ENCODE results near the gene C11orf52. TPM values are rescaled to one million over a fixed set of nuclear protein-coding genes. Genes with fewer than 3 reads are reported as not detected.

The C11orf52 gene
- total RNA-seq, 2 experiments from 2014 or later, result not detected

DNA sequence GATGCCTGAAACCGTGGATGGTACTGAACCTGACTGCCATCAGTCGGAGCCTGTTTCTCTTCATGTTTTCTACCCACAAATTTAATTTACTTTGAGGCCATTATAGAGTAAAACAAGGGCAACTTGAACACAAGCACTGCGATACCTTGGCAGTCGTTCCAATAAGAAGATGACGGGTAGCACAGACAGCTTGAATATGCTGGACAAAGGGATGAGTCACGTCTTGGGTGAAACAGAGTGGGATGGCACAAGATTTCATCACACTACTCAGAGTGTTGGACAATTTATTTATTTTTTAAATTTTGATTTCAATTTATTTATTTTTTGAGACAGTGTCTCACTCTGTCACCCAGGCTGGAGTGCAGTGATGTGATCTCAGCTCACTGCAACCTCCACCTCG, 24.1 kb downstream of the C11orf52 start:
- peaks cover 30% of the 10 kb centered on the region for H3K4me1 Mint-ChIP-seq
- H3K36me3 Mint-ChIP-seq, result peaks cover 2% of the 10 kb centered on the region
- H3K27me3 Mint-ChIP-seq, result no peaks in the 10 kb centered on the region
- no peak overlapping the region for H3K4me3 Mint-ChIP-seq
- no peaks in the 10 kb centered on the region for H3K9me3 Mint-ChIP-seq
- no peak for DNase-seq
- H3K27ac Mint-ChIP-seq, result no peak overlapping the region

DNA sequence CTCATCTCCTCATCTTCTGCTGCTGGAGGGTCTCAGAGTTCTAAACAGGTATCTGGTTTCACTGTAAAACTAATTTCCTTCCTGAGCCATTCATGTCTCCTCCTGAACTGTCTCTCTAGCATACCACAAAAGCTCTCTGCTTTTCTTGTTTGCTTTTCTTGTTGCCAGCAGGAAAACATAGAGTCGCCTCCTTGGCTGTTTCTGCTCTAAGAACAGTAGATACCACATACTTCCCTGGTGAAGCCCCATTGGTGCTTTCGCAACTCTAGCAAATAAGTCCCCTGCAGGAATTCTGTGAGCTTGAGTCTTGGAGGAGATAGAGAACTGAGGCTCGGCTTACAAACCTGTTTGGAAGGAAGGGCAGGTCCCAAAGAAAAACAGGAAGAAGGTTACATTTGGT, 25.4 kb downstream of the C11orf52 start:
- Mint-ChIP-seq H3K4me1 (peaks cover 18% of the 10 kb centered on the region), H3K27ac (peak overlapping the region; percentile 4), H3K36me3 (peaks cover 2% of the 10 kb centered on the region), H3K9me3 (no peaks in the 10 kb centered on the region), H3K27me3 (no peaks in the 10 kb centered on the region), H3K4me3 (no peak overlapping the region)
- no peak for DNase-seq

DNA sequence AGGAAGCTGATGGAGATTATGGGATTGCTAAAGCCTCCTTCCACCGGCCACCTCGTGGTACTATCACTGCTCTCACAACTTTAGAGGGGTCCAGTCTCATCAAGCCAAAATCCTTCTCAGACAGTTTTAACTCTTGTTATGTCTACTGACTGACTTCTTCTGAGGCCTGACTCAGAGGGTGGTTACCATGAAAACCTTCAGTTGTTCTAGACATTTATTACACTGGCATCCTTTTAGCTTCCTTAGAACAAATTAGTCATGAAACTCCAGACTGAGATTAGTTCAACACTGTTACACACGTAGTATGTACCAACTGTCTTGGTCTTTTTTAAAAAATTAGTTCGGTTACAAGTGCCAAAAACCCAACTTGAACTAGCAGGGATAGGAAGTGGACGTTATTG, 25.9 kb downstream of the C11orf52 start:
- Mint-ChIP-seq H3K4me1 (peaks cover 20% of the 10 kb centered on the region), H3K9me3 (no peaks in the 10 kb centered on the region), H3K36me3 (peaks cover 2% of the 10 kb centered on the region), H3K27ac (peak overlapping the region; percentile 73), H3K4me3 (no peak overlapping the region), H3K27me3 (no peaks in the 10 kb centered on the region)
- no peak for DNase-seq

DNA sequence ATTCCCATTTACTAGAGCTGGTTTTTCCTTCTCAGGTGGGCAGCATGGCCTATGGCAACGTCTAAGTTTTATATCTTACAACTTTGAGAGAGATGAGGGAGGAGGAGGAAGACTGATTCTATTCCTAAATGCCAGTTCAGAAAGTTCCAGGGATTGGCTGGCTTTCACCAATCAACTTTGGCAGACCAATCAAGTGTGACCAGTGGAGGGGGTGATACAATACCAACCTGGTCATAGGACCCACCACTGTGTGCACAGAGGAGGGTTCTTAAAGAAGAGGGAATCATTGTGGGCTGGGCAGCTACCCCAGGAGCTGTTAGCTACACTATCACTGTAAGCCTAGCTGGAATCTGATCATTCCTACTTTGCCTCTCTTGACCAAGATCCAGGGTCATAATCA, 26.5 kb downstream of the C11orf52 start:
- Mint-ChIP-seq H3K27me3 (no peaks in the 10 kb centered on the region), H3K4me1 (peaks cover 23% of the 10 kb centered on the region), H3K4me3 (no peak overlapping the region), H3K36me3 (peaks cover 2% of the 10 kb centered on the region), H3K9me3 (no peaks in the 10 kb centered on the region), H3K27ac (peak overlapping the region; percentile 21)
- DNase-seq, result no peak

DNA sequence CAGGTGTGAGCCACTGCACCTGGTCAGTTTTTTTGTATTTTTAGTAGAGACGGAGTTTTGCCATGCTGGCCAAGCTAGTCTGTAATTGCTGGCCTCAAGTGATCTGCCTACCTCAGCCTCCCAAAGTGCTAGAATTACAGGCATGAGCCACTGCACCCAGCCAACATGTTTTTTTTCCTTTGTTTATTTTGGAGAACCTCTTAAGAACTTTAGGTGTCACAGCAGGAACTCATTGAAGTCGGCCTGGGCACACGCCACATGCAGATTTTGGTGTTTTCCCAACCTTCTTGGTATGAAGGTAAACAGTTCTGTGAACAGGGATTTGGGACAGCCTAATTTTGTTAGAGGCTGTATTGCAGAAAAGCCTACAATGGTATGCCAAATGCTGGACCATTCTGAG, 27.8 kb downstream of the C11orf52 start:
- Mint-ChIP-seq H3K36me3 (peaks cover 2% of the 10 kb centered on the region), H3K9me3 (peaks cover under 1% of the 10 kb centered on the region), H3K27me3 (no peaks in the 10 kb centered on the region), H3K27ac (no peak overlapping the region), H3K4me3 (no peak overlapping the region), H3K4me1 (peaks cover 23% of the 10 kb centered on the region)
- DNase-seq, result no peak

DNA sequence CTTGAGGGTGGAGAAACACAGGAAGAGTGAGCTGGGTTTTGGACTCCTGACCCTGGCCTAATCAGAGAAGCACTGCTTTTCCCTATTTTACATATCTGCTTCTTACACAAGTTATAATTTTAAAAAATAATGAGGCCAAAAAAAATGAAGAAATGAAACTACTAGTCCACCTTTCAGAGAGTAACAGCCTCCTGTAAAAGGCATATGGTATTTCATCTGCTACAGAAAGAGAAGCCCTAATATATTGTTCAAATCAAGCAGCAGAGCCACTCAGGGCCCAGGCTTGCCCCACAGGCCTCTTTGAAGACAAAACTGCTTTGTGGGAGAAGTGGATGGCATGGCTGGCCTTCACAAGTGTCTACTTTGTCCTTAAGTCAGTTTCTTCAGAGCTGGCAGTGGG, 28.4 kb downstream of the C11orf52 start:
- no peak overlapping the region for H3K27ac Mint-ChIP-seq

DNA sequence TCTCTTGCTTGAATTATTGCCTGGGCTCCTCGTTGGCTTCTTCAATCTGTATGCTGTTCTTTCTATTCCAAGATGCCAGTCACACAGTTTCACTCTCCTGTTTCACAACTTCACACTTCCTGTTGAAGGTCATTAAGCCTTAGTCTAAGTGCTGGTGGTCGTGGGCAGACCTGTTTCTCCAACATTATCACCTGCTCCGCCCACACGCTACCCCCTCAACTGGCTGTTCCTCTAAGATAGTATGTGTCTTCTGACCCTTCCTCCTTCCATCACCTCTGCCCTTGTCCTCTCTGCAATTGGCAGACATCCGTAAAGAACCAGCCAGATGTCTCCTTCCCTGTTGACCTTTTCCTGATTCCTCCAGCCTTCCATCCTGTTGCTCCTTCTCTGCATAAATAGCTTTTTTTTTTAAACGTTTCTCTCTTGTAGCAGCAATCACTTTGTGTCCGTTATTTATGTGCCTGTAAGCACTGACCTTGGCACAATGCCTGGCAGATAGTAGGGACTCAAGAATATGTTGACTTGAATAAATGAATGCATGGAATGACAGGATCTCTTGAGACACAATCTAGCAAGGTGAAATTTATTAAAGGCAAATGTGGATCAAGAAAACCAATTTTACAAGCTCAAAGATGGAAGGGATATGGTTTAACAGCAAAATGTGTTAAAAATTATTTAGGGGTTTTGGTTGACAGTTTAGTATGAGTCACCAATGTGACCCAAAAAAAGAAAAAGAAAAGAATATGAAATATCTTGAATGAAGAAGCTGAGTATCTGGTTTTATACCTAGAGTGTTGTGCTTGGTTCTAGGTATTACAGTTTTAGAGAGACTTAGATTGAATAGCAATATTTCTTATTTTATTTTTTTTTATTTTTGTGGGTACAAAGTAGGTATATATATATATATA, 31.1 kb downstream of the C11orf52 start:
- H3K4me3 Mint-ChIP-seq, result no peak overlapping the region

More for the DNA sequence above, 28.4 kb downstream of the C11orf52 start:
- Mint-ChIP-seq H3K4me3 (no peak overlapping the region), H3K36me3 (peaks cover 8% of the 10 kb centered on the region), H3K4me1 (peaks cover 23% of the 10 kb centered on the region), H3K9me3 (peaks cover 3% of the 10 kb centered on the region), H3K27me3 (no peaks in the 10 kb centered on the region)
- DNase-seq, result no peak

DNA sequence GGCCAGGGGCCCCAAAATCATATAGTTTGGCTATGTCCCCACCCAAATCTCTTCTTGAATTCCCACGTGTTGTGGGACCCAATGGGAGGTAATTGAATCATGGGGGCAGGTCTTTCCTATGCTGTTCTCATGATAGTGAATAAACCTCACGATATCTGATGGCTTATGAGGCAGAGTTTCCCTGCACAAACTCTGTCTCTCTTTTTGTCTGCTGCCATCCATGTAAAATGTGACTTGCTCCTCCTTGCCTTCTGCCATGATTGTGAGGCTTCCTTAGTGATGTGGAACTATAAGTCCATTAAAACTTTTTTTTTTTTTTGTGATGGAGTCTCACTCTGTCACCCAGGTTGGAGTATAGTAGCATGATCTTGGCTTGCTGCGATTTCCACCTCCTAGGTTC, 32.9 kb downstream of the C11orf52 start:
- DNase-seq, result no peak
- peaks cover 6% of the 10 kb centered on the region for H3K36me3 Mint-ChIP-seq
- no peak overlapping the region for H3K27ac Mint-ChIP-seq
- no peaks in the 10 kb centered on the region for H3K27me3 Mint-ChIP-seq
- H3K9me3 Mint-ChIP-seq, result peaks cover 3% of the 10 kb centered on the region
- H3K4me3 Mint-ChIP-seq, result no peak overlapping the region
- peaks cover 12% of the 10 kb centered on the region for H3K4me1 Mint-ChIP-seq

More for the DNA sequence above, 31.1 kb downstream of the C11orf52 start:
- H3K27ac Mint-ChIP-seq, result no peak overlapping the region
- peaks cover 15% of the 10 kb centered on the region for H3K4me1 Mint-ChIP-seq
- peaks cover 7% of the 10 kb centered on the region for H3K36me3 Mint-ChIP-seq
- peaks cover 3% of the 10 kb centered on the region for H3K9me3 Mint-ChIP-seq
- H3K27me3 Mint-ChIP-seq, result no peaks in the 10 kb centered on the region
- DNase-seq, result no peak

DNA sequence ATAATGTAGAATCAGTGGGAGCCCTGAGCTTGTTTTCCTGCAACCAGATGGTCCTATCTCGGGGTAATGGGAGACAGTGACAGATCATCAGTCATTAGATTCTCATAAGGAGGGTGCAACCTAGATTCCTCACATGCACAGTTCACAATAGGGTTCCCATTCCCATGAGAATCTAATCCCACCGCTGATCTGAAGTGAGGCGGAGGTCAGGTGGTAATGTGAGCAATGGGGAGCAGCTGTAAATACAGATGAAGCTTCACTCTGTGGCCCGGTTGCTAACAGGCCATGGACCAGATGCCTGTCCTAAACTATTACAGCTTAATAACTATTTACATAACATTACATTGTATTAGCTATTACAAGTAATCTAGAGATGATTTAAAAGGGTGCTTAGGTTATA, 35.4 kb downstream of the C11orf52 start:
- no peak overlapping the region for H3K27ac Mint-ChIP-seq
- no peak overlapping the region for H3K4me3 Mint-ChIP-seq
- H3K4me1 Mint-ChIP-seq, result peaks cover 11% of the 10 kb centered on the region
- peaks cover 6% of the 10 kb centered on the region for H3K36me3 Mint-ChIP-seq
- DNase-seq, result no peak
- peaks cover 3% of the 10 kb centered on the region for H3K9me3 Mint-ChIP-seq
- no peaks in the 10 kb centered on the region for H3K27me3 Mint-ChIP-seq

DNA sequence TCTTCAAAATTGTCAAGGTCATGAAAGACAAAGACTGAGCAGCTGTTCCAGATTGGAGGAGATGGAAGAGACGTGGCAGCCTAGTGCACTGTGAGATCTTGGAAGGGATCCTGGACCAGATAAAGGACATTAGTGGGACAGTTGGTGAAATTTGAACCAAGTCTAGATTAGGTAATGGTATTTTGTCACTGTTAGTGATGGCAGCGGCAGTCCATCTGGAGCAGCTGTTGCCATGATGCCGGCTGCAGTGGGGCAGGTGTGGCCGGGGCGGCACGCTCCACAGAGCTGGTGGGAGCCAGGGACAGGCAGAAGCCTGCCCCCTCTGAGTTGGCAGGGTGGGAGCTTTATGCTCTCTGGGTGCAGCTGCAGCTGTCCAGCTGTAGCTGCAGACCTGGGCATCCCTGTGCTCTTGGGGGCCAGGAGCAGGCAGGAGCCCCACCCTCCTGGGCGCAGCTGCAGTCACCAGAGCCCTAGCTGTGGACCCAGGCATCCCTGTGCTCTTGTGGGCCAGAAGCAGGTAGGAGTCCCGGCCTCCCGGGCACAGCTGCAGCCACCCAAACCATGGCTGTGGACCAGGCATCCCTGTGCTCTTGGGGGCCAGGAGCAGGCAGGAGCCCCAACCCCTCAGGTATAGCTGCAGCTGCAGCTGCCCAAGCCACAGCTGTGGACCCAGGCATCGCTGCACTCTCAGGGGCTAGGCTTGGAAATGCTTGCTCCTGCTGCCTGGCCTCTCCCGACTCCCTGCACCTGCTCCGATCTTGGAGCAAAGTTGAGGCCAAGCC, 39.1 kb downstream of the C11orf52 start:
- no peak overlapping the region for H3K4me3 Mint-ChIP-seq
- no peak overlapping the region for H3K27ac Mint-ChIP-seq
- DNase-seq, result no peak
- H3K36me3 Mint-ChIP-seq, result no peaks in the 10 kb centered on the region
- H3K27me3 Mint-ChIP-seq, result no peaks in the 10 kb centered on the region
- peaks cover 2% of the 10 kb centered on the region for H3K4me1 Mint-ChIP-seq
- no peaks in the 10 kb centered on the region for H3K9me3 Mint-ChIP-seq

DNA sequence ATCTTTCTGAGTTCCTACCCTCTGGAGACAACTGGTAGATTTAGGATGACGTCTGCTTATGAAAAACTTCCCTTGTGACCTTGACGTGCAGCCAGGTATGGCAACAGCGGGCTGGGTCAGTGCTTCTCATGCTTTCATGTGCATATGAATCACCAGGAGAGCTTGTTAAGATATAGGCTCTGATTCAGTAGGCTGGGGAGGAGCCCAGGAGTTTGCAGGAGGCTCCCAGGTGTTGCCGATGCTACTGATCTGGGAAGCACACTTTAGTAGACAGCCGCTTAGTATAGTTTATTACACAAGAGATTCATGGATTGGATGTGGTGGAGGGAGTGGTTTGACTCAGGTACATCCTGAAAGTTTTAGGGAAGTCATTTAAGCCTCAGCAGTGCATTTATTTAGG, 42.2 kb downstream of the C11orf52 start:
- DNase-seq, result no peak
- Mint-ChIP-seq H3K9me3 (no peaks in the 10 kb centered on the region), H3K36me3 (no peaks in the 10 kb centered on the region), H3K27ac (no peak overlapping the region), H3K27me3 (no peaks in the 10 kb centered on the region), H3K4me1 (peaks cover 2% of the 10 kb centered on the region), H3K4me3 (no peak overlapping the region)

DNA sequence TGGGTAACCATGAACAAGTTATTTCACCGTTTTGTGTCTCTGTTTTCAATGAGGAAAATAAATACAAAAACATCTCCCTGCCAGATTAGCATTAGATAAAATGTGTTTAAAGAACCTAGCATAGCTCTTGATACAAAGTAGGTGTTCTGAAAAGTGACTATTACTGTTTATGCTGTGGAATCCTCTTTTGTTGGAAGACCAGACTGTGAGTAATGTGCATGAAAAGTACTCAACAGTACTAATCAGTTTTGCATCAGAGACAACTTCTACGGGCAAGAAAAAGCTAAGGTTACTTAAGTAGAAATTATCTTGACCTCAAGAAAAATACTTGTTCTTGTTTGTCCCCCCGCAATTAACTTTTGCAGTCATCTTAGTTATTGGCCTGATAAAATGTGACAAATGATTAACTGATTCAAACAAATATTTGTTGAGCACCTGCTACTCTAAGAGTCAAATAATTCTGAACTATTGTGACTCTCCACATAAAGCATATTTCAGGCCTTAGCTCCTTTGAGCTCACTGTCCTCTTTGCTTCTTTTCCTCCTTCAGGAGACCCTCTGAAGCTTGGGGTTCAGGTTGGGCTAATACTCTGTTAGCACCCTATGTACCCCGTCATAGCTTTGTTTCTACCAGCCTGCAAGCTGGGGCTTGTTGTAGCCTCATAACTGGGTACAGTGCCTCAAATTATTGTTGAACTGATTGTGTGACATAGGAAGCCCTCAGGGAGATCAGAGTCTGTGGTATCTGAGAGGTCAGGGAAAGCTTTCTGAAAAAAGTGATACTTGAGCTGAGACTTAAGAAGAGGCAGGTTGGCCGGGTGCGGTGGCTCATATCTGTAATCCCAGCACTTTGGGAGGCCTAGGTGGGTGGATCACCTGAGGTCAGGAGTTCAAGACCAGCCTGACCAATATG, 42.9 kb downstream of the C11orf52 start:
- no peak overlapping the region for H3K4me3 Mint-ChIP-seq
- no peaks in the 10 kb centered on the region for H3K27me3 Mint-ChIP-seq
- no peaks in the 10 kb centered on the region for H3K4me1 Mint-ChIP-seq
- no peaks in the 10 kb centered on the region for H3K9me3 Mint-ChIP-seq
- no peak for DNase-seq
- no peak overlapping the region for H3K27ac Mint-ChIP-seq
- peaks cover under 1% of the 10 kb centered on the region for H3K36me3 Mint-ChIP-seq

DNA sequence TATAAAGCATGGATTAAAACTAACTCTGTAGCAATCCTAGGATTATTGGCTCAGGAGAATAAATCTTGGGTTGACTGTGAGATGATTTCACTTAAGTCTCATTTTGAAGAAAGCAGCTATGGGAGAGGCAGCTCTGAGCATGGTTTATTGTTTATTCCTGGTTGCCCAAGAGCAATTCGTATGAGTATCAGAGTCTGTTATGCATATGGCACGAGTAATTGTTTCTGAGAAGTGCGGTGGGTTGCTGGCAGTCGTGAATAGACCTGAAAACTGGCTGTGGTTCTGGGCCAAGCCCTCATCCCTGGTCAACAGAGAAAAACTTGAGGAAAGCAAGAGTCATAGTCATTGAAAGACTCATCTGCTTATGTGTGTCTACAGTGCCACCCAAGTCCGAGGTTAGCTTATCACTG, 45.2 kb downstream of the C11orf52 start:
- Mint-ChIP-seq H3K27me3 (no peaks in the 10 kb centered on the region), H3K4me1 (no peaks in the 10 kb centered on the region), H3K27ac (no peak overlapping the region), H3K36me3 (peaks cover 15% of the 10 kb centered on the region), H3K4me3 (no peak overlapping the region), H3K9me3 (no peaks in the 10 kb centered on the region)
- DNase-seq, result no peak

DNA sequence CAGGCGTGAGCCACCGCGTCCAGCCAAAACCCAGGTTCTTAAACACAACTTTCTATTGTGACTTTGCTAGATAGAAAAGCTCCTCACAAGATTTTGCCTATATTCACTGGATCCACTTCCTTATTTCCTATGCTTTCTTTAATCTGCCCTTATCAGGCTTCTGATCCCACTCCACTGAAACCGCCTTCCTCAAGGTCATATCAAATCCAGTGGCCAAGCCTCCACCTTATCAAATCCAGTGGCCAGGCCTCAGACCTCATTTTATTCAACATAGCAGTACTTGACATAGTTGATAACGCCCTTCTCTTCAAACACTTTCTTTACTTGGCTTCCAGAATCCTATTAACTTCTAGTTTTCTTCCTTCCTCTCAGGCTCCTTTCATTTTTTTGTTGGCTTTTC, 48.0 kb downstream of the C11orf52 start:
- peaks cover 19% of the 10 kb centered on the region for H3K36me3 Mint-ChIP-seq
- no peak overlapping the region for H3K4me3 Mint-ChIP-seq
- H3K9me3 Mint-ChIP-seq, result no peaks in the 10 kb centered on the region
- no peak overlapping the region for H3K27ac Mint-ChIP-seq
- H3K27me3 Mint-ChIP-seq, result no peaks in the 10 kb centered on the region
- no peaks in the 10 kb centered on the region for H3K4me1 Mint-ChIP-seq
- no peak for DNase-seq

DNA sequence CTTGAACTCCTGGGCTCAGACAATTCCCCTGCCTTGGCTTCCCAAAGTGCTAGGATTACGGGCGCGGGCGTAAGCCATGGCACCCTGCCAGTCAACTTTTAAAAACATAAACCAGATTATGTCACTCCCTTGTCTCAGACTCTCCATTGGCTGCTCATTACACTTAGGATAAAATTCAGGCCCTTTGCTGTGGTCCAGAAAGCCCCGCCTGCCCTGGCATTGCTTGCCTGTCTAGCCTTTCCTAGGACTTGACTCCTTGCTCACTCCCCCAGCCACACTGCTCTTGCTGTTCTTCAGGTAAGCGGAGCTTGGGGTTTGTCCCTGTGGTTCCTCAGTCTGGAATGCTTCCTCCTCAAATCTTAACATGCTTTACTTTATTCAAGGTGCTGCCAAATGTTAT, 48.9 kb downstream of the C11orf52 start:
- Mint-ChIP-seq H3K27ac (no peak overlapping the region), H3K36me3 (peaks cover 19% of the 10 kb centered on the region), H3K4me3 (no peak overlapping the region), H3K27me3 (no peaks in the 10 kb centered on the region), H3K4me1 (no peaks in the 10 kb centered on the region), H3K9me3 (no peaks in the 10 kb centered on the region)
- DNase-seq, result no peak

Measured in activated naive CD8-positive, alpha-beta T cell treated with anti-CD3 and anti-CD28 coated beads for 36 hours (primary cell).